GM21529 (cell line): ENCODE data around the gene FAM184A.
A peak's percentile ranks its signal among the peaks of the same experiment; 100 is the strongest.

Source experiments
- ATAC-seq: cut with Tn5 transposase; IDR thresholded peaks from one replicate; pipeline ENCODE4 v1.9.1; 2021; ENCODE audit not compliant: unreplicated experiment

Gene FAM184A

GRCh38 chr6:118968416-118968815 lies 110.0 kb downstream of the FAM184A start:
- ATAC-seq: no peak

- ATAC-seq: peak; percentile 8
Measured at GRCh38 chr6:118967239-118967638, 111.2 kb downstream of the FAM184A start.

GRCh38 chr6:118965843-118966370 lies 112.6 kb downstream of the FAM184A start:
- no peak for ATAC-seq

- ATAC-seq: no peak
Measured at GRCh38 chr6:118965371-118965770, 113.1 kb downstream of the FAM184A start.

- ATAC-seq: no peak
Measured at GRCh38 chr6:118963003-118963402, 115.5 kb downstream of the FAM184A start.

GRCh38 chr6:118959903-118960302 lies 118.6 kb downstream of the FAM184A start:
- ATAC-seq: no peak

GRCh38 chr6:118953391-118953790 lies 125.1 kb downstream of the FAM184A start:
- ATAC-seq: no peak

- no peak for ATAC-seq
Measured at GRCh38 chr6:118952683-118953082, 125.8 kb downstream of the FAM184A start.

- ATAC-seq: no peak
Measured at GRCh38 chr6:118945217-118945616, 133.2 kb downstream of the FAM184A start.

GRCh38 chr6:118940770-118941169 lies 137.7 kb downstream of the FAM184A start:
- no peak for ATAC-seq

- no peak for ATAC-seq
Measured at GRCh38 chr6:118939683-118940082, 138.8 kb downstream of the FAM184A start.

GRCh38 chr6:118935978-118936703 lies 142.3 kb downstream of the FAM184A start:
- ATAC-seq: no peak

- peak; percentile 11 for ATAC-seq
Measured at GRCh38 chr6:118935331-118935668, 143.2 kb downstream of the FAM184A start.

- ATAC-seq: peak; percentile 93
Measured at GRCh38 chr6:118934461-118935330, 143.8 kb downstream of the FAM184A start, which contains the start of gene MCM9. Gene MCM9, minus strand, starts transcription at chr6:118935159. Its CDS starts 3,436 bp downstream, at chr6:118931723.

- peak; percentile 1 for ATAC-seq
Measured at GRCh38 chr6:118933855-118934460, 144.5 kb downstream of the FAM184A start.

- no peak for ATAC-seq
Measured at GRCh38 chr6:118932421-118932820, 146.0 kb downstream of the FAM184A start.

GRCh38 chr6:118931436-118931835 lies 147.0 kb downstream of the FAM184A start:
- ATAC-seq: no peak

GRCh38 chr6:118930680-118931079 lies 147.8 kb downstream of the FAM184A start:
- ATAC-seq: no peak

- no peak for ATAC-seq
Measured at GRCh38 chr6:118923035-118923434, 155.4 kb downstream of the FAM184A start.

GRCh38 chr6:118921084-118921483 lies 157.4 kb downstream of the FAM184A start:
- no peak for ATAC-seq

- ATAC-seq: no peak
Measured at GRCh38 chr6:118918329-118918725, 160.1 kb downstream of the FAM184A start.
